IMR-90 (cell line): ENCODE results near the gene NLE1. TPM values are rescaled to one million over a fixed set of nuclear protein-coding genes. Genes with fewer than 3 reads are reported as not detected.

Source experiments
- ATAC-seq: fragments of 200-7000 bp; cut with Tn5 transposase; 2 replicates; pipeline ENCODE4 v1.9.1; 2020; ENCODE audit warnings: low read depth, mild to moderate bottlenecking, moderate library complexity
- BruUV-seq: library from RNA; stranded (reverse); fragments of 400-500 nt; replicated peaks from 2 replicates; lab custom pipeline; 2021; lab: Mats Ljungman, UMichigan
- CTCF ChIA-PET: fragments of 300-600 bp; formaldehyde crosslinking; extraction: SDS; loops from one replicate; lab custom pipeline; 2021; ENCODE audit warnings: antibody characterized with exemption; lab: Yijun Ruan, JAX
- POLR2A ChIA-PET: fragments of 300-600 bp; sonication (Branson Sonifier 250); formaldehyde crosslinking; loops from one replicate; lab custom pipeline; 2022; ENCODE audit warnings: antibody characterized with exemption; ENCODE audit not compliant: unreplicated experiment; lab: Charles Lee
- DNase-seq: peaks from one replicate; pipeline ENCODE4 v3.0.0; 2013
- H2AFZ ChIP-seq: replicated peaks from 2 replicates; pipeline ENCODE3; 2013; ENCODE audit warnings: low read length, mild to moderate bottlenecking; ENCODE audit not compliant: poor library complexity
- H2AK5ac ChIP-seq: 2 replicates; pipeline ENCODE4 v1.6.1; 2013; ENCODE audit warnings: low read depth, low read length, inconsistent platforms
- H2AK9ac ChIP-seq: replicated peaks from 2 replicates; pipeline ENCODE3; 2013; ENCODE audit warnings: mild to moderate bottlenecking, low read depth, low read length, moderate library complexity; ENCODE audit not compliant: poor library complexity
- H2BK120ac ChIP-seq: 2 replicates; pipeline ENCODE4 v1.6.1; 2013; ENCODE audit warnings: low read depth, low read length, inconsistent platforms
- H2BK15ac ChIP-seq: 3 replicates; pipeline ENCODE4 v1.6.1; 2013; ENCODE audit warnings: low read depth, low read length, inconsistent platforms
- H2BK20ac ChIP-seq: 2 replicates; pipeline ENCODE4 v1.6.1; 2013; ENCODE audit warnings: low read depth, mild to moderate bottlenecking, inconsistent platforms, low read length, moderate library complexity
- H2BK5ac ChIP-seq: 2 replicates; pipeline ENCODE4 v1.6.1; 2013; ENCODE audit warnings: mild to moderate bottlenecking, low read depth, low read length, inconsistent platforms; ENCODE audit not compliant: poor library complexity, severe bottlenecking
- H3K14ac ChIP-seq: replicated peaks from 2 replicates; pipeline ENCODE4 v1.6.1; 2013; ENCODE audit warnings: low read depth, low read length, inconsistent platforms
- H3K18ac ChIP-seq: 2 replicates; pipeline ENCODE4 v1.6.1; 2013; ENCODE audit warnings: low read depth, low read length, control low read depth
- H3K23ac ChIP-seq: 2 replicates; pipeline ENCODE4 v1.6.1; 2013; ENCODE audit warnings: low read depth, low read length, inconsistent platforms
- H3K27ac ChIP-seq: 2 replicates; pipeline ENCODE4 v1.5.1; 2013; ENCODE audit warnings: mild to moderate bottlenecking, control low read depth, low read length; ENCODE audit not compliant: insufficient read depth
- H3K27me3 ChIP-seq: 2 replicates; pipeline ENCODE4 v1.6.1; 2013; ENCODE audit warnings: low read length; ENCODE audit not compliant: control insufficient read depth, insufficient read depth
- H3K36me3 ChIP-seq: 2 replicates; pipeline ENCODE4 v1.6.1; 2013; ENCODE audit warnings: low read length, mixed read lengths; ENCODE audit not compliant: control insufficient read depth, insufficient read depth
- H3K4ac ChIP-seq: 2 replicates; pipeline ENCODE4 v1.6.1; 2013; ENCODE audit warnings: low read depth, low read length, inconsistent platforms
- H3K4me1 ChIP-seq: 2 replicates; pipeline ENCODE4 v1.6.1; 2013; ENCODE audit warnings: low read length, mixed read lengths; ENCODE audit not compliant: control insufficient read depth, insufficient read depth
- H3K4me2 ChIP-seq: 2 replicates; pipeline ENCODE4 v1.6.1; 2013; ENCODE audit warnings: low read depth, mild to moderate bottlenecking, control low read depth, low read length, moderate library complexity
- H3K4me3 ChIP-seq: 2 replicates; pipeline ENCODE4 v1.5.1; 2013; ENCODE audit warnings: low read depth, mild to moderate bottlenecking, control low read depth, low read length, moderate library complexity; ENCODE audit not compliant: insufficient read depth
- H3K56ac ChIP-seq: 2 replicates; pipeline ENCODE4 v1.6.1; 2013; ENCODE audit warnings: low read length, inconsistent platforms; ENCODE audit not compliant: insufficient read depth; ENCODE audit errors: extremely low read depth
- H3K79me1 ChIP-seq, 2 experiments: 2 replicates each; pipeline ENCODE4 v1.6.1; 2013; ENCODE audit warnings: low read length in 2 of 2, inconsistent platforms in 1 of 2, low read depth in 1 of 2
- H3K9ac ChIP-seq: 2 replicates; pipeline ENCODE4 v1.6.1; 2013; ENCODE audit warnings: low read depth, low read length, control low read depth
- H3K9me1 ChIP-seq: 2 replicates; pipeline ENCODE4 v1.6.1; 2013; ENCODE audit warnings: low read length, inconsistent platforms; ENCODE audit not compliant: insufficient read depth
- H3K9me3 ChIP-seq: 2 replicates; pipeline ENCODE4 v1.6.1; 2013; ENCODE audit warnings: low read length; ENCODE audit not compliant: control insufficient read depth, insufficient read depth
- H4K20me1 ChIP-seq: 2 replicates; pipeline ENCODE4 v1.6.1; 2013; ENCODE audit warnings: low read length, inconsistent platforms; ENCODE audit not compliant: insufficient read depth
- H4K5ac ChIP-seq: 2 replicates; pipeline ENCODE4 v1.6.1; 2013; ENCODE audit warnings: mild to moderate bottlenecking, low read depth, low read length, control low read depth
- H4K8ac ChIP-seq, 2 experiments: 2 replicates each; pipeline ENCODE4 v1.6.1; 2013; ENCODE audit warnings: low read depth in 2 of 2, low read length in 2 of 2, control low read depth in 1 of 2, inconsistent platforms in 1 of 2
- H4K91ac ChIP-seq: 2 replicates; pipeline ENCODE4 v1.6.1; 2013; ENCODE audit warnings: low read depth, low read length, inconsistent platforms; ENCODE audit not compliant: insufficient read depth
- POLR2A ChIP-seq: IDR thresholded peaks from 2 replicates; pipeline ENCODE4 v1.6.1; 2012; ENCODE audit warnings: mild to moderate bottlenecking, low read depth, low read length
- RAD21 ChIP-seq: IDR thresholded peaks from 2 replicates; pipeline ENCODE4 v1.6.1; 2012; ENCODE audit warnings: low read length, improper control_type of control experiment
- WGBS, 2 experiments: methylation state at CpG; one replicate each; pipeline versions ENCODE4 v1.1.5 to v1.1.7; 2013; ENCODE audit warnings: missing lambda C conversion rate in 2 of 2; ENCODE audit not compliant: insufficient read length in 1 of 2; ENCODE audit errors: extremely low coverage in 2 of 2; 5-methylcytosine and 5-hydroxymethylcytosine counted together
- dilution Hi-C: fragments of 300-500 bp; cut with HindIII; formaldehyde crosslinking; loops from one replicate; pipeline ENCODE4 v1.14.3; 2018; ENCODE audit warnings: low sequenced_read_pairs; ENCODE audit not compliant: unreplicated experiment
- in situ Hi-C: fragments of 300-500 bp; cut with MboI; formaldehyde crosslinking; loops from 3 replicates; pipeline ENCODE4 v1.14.3; 2019; ENCODE audit warnings: low sequenced_read_pairs, inconsistent platforms, mixed read lengths
- intact Hi-C: fragments of 100-400 bp; cut with micrococcal nuclease; formaldehyde crosslinking; loops from 2 replicates; pipeline ENCODE4 v1.10.0; 2022
- polyA plus RNA-seq, 3 experiments: library from polyadenylated mRNA; depleted of rRNA; stranded (reverse); fragments of >200 nt; gene quantifications; 2 replicates each; pipeline ENCODE4 v1.2.3, GENCODE V29; 2012; ENCODE audit warnings: low replicate concordance in 1 of 3
- total RNA-seq: library from RNA; depleted of rRNA; stranded (reverse); fragments of >200 nt; gene quantifications from 2 replicates; pipeline ENCODE4 v1.2.3, GENCODE V29; 2012

The NLE1 gene
- total and polyA plus RNA-seq, 2 of the 4 experiments (the other 2 are of a cell fraction) = 18.6 to 23.7 TPM

DNA sequence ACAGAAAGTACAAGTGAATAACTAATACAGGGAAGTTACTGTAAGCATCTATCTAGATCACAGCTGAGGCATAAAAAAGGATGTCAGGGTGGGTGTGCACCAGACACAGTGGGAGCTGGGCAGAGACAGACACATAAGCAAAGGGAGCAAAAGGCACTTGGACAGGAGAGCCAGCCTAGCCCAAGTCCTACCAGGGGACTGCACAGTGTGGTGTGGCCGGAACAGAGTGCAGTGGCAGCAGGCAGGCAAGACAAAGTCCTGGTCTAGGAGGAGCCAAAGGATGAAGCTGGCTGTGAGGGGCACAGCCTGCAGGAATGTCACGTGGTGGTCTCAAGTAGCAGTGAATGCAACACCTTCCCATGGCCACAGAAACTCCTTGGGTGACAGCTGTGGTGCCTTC, 44.3 kb downstream of the NLE1 start:
- intact Hi-C loops = no loop called here
- no peak overlapping the region for H2AK5ac ChIP-seq

More for the DNA sequence above, 44.3 kb downstream of the NLE1 start:
- H2BK15ac ChIP-seq = no peak overlapping the region
- H2BK120ac ChIP-seq = no peak overlapping the region
- no peaks in the 10 kb centered on the region for H3K79me1 ChIP-seq
- no peak overlapping the region for H4K91ac ChIP-seq
- H3K27me3 ChIP-seq = no peaks in the 10 kb centered on the region
- H4K20me1 ChIP-seq = no peaks in the 10 kb centered on the region
- no peak overlapping the region for H3K4ac ChIP-seq
- BruUV-seq = no TSS peak
- dilution Hi-C loops (no loop called here), in situ Hi-C loops (no loop called here)
- ATAC-seq = no peak
- no peaks in the 10 kb centered on the region for H3K9me3 ChIP-seq
- ChIA-PET CTCF (no interaction called here), POLR2A (no interaction called here)
- TF ChIP-seq POLR2A = no peak
- TF ChIP-seq RAD21 = no peak
- 0 out of 2 replicates have a peak, but pooled peaks cover 2% of the 10 kb centered on the region for H3K4me1 ChIP-seq
- no peak overlapping the region for H2BK20ac ChIP-seq
- H3K9me1 ChIP-seq = no peaks in the 10 kb centered on the region; the same call in 1 of the 2 replicates
- H2AFZ ChIP-seq = no peak overlapping the region
- H2AK9ac ChIP-seq = no peak overlapping the region
- H3K27ac ChIP-seq = no peak overlapping the region
- WGBS, 2 experiments = 60% methylated on average over 1 of the region's 2 CpGs; no CpG with 5 or more reads in 1 of the 2 experiments
- DNase-seq = no peak
- H3K4me2 ChIP-seq = no peak overlapping the region
- no peak overlapping the region for H2BK5ac ChIP-seq
- no peak overlapping the region for H3K4me3 ChIP-seq
- H3K36me3 ChIP-seq = peaks cover 22% of the 10 kb centered on the region
- H3K18ac ChIP-seq = no peak overlapping the region
- no peak overlapping the region for H3K9ac ChIP-seq
- no peak overlapping the region for H3K23ac ChIP-seq
- no peak overlapping the region for H4K5ac ChIP-seq
- no peak overlapping the region for H3K56ac ChIP-seq
- no peak overlapping the region for H3K14ac ChIP-seq
- H4K8ac ChIP-seq = no peak overlapping the region
